ENCODE data around the gene NAA20.

NAA20 gene, protein sequence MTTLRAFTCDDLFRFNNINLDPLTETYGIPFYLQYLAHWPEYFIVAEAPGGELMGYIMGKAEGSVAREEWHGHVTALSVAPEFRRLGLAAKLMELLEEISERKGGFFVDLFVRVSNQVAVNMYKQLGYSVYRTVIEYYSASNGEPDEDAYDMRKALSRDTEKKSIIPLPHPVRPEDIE

DNA sequence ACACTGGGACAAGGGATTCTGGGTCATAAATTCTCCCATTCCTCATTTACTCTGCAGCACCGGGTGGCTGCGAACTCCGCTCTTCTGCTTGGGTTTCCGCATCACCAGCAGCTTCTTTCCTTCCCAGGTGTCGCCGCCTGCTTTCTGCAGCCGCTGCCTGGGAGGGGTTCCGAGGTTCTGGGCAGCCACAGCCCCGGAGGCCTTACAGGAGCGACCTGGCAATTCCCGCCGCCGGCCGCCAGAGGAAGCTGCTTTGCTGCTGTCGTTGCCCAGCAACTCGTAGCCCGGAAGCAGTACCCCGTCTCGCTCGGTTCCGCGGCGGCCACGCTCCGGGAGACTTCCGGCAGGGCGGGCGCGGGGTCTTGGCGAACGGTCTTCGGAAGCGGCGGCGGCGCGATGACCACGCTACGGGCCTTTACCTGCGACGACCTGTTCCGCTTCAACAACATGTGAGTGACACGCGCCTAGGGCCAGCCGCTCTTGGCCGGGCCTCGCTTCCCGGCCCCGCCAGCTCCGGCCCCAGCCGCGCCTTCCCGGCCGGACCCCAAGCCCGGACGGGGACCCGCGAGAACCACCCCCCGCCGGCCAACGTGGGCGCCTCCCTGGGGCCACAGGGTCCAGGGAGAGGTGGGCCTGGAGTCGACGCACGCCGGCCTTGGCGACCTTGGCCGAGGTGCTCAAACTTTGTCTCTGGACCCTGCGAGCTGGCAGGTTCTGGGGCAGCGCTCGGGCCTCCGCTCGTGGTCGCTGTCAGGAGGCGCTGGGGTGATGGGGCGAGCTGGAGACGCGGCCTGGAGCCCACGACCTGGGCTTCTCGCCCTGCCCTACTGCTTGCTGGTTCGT, at the start of gene NAA20:
TSS of gene NAA20 (plus strand) at position 362 of the 843 bp plus-strand sequence. CDS start at position 397, 35 bp downstream.
- TF ChIP-seq, protein P1, sequence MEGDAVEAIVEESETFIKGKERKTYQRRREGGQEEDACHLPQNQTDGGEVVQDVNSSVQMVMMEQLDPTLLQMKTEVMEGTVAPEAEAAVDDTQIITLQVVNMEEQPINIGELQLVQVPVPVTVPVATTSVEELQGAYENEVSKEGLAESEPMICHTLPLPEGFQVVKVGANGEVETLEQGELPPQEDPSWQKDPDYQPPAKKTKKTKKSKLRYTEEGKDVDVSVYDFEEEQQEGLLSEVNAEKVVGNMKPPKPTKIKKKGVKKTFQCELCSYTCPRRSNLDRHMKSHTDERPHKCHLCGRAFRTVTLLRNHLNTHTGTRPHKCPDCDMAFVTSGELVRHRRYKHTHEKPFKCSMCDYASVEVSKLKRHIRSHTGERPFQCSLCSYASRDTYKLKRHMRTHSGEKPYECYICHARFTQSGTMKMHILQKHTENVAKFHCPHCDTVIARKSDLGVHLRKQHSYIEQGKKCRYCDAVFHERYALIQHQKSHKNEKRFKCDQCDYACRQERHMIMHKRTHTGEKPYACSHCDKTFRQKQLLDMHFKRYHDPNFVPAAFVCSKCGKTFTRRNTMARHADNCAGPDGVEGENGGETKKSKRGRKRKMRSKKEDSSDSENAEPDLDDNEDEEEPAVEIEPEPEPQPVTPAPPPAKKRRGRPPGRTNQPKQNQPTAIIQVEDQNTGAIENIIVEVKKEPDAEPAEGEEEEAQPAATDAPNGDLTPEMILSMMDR (conservative IDR thresholded peaks at IDR 0.05; ENCODE audit: low read depth, low read length), result peak; percentile 77
- H3K4me3 ChIP-seq (ENCODE audit: low read depth, low read length), result peak within 1 kb of the TSS; percentile 94
- DNase-seq (ENCODE audit: low read depth), result peak; percentile 95

DNA sequence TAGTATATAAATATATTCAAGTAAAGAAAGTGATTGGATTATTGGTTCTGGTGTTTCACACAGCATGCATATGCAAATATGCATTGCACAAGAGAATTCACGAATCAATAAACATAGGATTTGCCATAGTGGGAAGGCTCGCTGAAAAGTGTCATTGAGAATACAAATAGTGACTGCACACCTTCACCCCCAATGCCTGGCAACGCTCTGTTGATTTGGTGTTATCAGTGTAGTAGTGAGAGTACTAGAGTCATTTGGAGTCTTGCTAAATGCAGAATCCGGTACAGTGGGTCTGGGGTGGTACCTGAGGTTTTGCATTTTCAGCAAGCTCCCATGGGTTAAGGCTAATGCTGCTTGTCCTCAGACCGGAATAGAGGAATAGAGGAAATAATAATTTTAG, 49.7 kb upstream of the NAA20 start:
- H3K4me3 ChIP-seq (ENCODE audit: low read depth, low read length), result no peak overlapping the region
- DNase-seq (ENCODE audit: low read depth), result no peak
- TF ChIP-seq, protein P1 (conservative IDR thresholded peaks at IDR 0.05; ENCODE audit: low read depth, low read length), result no peak

DNA sequence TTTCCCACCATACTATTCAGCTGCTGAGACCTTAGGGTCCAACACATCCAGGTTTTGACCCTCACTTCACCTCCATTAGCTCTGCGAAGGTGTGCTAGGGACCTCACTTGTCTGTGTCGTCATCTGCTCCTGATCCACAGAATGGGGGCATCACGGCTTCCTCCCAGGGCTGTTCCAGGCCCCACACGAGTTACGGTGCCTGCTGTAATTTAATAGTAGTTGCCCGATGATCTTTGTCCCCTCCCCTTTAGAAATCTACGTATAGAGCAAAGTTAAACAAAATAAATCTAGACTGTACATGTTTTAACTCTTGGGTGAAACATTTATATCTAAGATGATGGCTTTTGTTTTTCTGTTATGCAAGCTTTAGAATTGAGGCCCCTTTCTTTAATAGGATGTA, 49.1 kb upstream of the NAA20 start:
- H3K4me3 ChIP-seq (ENCODE audit: low read depth, low read length), result no peak overlapping the region
- TF ChIP-seq, protein P1 (conservative IDR thresholded peaks at IDR 0.05; ENCODE audit: low read depth, low read length), result no peak
- DNase-seq (ENCODE audit: low read depth), result no peak

DNA sequence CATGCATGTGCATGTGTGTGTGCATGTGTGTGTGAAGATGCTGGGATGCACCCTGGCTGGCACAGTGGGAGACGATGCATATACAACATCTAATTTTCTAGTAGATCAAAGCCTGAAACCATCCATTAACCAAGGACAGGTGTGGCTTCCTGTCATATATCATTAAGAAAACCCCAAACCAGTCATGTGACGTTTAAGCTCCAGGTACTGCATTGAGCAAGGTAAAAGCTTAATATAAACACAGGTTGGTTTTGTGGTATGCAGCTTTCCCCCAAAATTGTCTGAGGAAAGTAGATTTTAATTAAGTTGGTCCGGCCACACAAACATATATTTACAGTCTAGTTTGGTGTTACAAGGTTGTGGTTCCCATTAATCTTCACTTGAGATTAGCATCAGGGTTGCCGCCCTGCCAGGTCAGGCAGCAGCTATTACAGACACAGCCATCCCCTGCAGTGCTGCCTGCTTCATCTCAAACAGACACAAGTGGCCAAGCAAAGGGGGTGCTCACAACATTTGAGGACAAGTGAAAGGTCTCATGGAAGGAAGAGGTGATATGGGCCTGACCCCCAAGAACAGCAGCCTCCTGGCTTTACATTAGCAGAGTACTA, 48.6 kb upstream of the NAA20 start:
- TF ChIP-seq, protein P1 (conservative IDR thresholded peaks at IDR 0.05; ENCODE audit: low read depth, low read length), result no peak
- no peak overlapping the region for H3K4me3 ChIP-seq (ENCODE audit: low read depth, low read length)
- no peak for DNase-seq (ENCODE audit: low read depth)

DNA sequence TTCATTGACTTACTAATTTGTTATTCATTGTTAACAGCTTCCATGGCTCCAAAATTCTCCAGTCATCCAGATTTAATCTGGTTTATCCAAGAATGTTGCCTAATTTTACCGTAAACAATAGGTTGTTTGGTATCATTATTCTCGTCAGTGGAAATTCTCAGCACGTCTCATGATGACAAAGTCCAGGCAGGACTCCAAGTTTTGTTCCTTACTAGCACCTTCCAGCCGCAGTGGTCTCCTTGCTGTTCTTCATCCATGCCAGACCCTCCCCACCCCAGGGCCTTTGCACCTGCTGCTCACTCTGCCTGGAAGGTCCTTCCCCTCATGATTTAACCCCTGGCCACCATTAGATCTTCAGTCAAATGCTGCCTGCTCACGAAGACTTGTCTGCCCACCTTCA, 48.1 kb upstream of the NAA20 start:
- TF ChIP-seq, protein P1 (conservative IDR thresholded peaks at IDR 0.05; ENCODE audit: low read depth, low read length), result no peak
- DNase-seq (ENCODE audit: low read depth), result no peak

DNA sequence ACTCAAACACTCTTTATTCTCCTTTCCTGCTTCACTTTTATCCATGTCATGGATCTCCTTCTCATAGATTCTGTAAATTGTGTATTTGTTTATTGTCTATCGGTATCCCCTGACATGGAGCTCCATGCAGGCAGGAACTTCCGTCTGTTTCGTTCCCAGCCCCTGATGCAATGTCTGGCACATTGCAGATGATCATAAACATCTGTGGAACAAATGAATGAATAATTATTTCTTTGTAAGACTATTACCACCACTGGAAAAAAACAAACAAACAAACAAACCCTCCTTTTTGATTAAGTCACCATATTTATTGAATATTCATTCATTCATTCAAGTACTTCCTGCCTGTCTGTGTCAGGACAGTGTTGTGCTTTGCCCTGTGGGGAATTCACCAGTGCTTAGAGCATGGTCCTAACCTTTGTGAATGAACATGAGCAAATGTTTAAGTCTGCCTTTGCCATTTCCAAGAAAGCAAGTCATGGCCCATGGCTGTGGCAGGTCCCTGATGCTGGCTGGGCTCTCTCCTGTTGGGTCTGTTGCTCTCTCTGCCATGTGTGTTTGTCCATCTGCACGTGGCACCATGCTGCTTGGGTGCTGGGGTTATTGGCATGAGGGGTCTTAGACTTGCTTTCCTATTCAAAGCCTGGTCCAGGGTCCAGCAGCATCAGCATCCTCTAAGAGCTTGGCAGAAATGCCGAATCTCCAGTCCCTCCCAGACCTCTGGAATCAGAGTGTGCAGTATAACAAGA, 47.5 kb upstream of the NAA20 start:
- no peak overlapping the region for H3K4me3 ChIP-seq (ENCODE audit: low read depth, low read length)
- no peak for DNase-seq (ENCODE audit: low read depth)
- TF ChIP-seq, protein P1 (conservative IDR thresholded peaks at IDR 0.05; ENCODE audit: low read depth, low read length), result no peak

More for the DNA sequence above, 48.1 kb upstream of the NAA20 start:
- no peak overlapping the region for H3K4me3 ChIP-seq (ENCODE audit: low read depth, low read length)
